ENCODE data around the gene ZNF77.

GRCh38 chr19:2912306-2912705 is 32.5 kb downstream of the ZNF77 start:
- TF ChIP-seq, protein P1, sequence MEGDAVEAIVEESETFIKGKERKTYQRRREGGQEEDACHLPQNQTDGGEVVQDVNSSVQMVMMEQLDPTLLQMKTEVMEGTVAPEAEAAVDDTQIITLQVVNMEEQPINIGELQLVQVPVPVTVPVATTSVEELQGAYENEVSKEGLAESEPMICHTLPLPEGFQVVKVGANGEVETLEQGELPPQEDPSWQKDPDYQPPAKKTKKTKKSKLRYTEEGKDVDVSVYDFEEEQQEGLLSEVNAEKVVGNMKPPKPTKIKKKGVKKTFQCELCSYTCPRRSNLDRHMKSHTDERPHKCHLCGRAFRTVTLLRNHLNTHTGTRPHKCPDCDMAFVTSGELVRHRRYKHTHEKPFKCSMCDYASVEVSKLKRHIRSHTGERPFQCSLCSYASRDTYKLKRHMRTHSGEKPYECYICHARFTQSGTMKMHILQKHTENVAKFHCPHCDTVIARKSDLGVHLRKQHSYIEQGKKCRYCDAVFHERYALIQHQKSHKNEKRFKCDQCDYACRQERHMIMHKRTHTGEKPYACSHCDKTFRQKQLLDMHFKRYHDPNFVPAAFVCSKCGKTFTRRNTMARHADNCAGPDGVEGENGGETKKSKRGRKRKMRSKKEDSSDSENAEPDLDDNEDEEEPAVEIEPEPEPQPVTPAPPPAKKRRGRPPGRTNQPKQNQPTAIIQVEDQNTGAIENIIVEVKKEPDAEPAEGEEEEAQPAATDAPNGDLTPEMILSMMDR (IDR thresholded peaks at IDR 0.05): no peak
- no peak for TF ChIP-seq POLR2A (IDR thresholded peaks at IDR 0.05)

Data from tibial nerve (tissue), 3 donors.